SK-N-MC (cell line): ENCODE data around the gene SPOP.

Experiments
- EZH2 ChIP-seq: fragments of 200-600 bp; sonication (generic); IDR thresholded peaks from one replicate; pipeline ENCODE4 v1.6.1; 2017; ENCODE audit warnings: antibody characterized with exemption
- FOXP2 ChIP-seq: optimal IDR thresholded peaks from 2 replicates; pipeline ENCODE3; 2011; ENCODE audit warnings: mild to moderate bottlenecking, moderate library complexity; ENCODE audit not compliant: insufficient read depth; ENCODE audit errors: extremely low read length, control extremely low read depth
- POLR2AphosphoS5 ChIP-seq: IDR thresholded peaks from 2 replicates; pipeline ENCODE4 v1.6.1; 2012; ENCODE audit warnings: mild to moderate bottlenecking, low read depth, low read length, borderline replicate concordance

DNA sequence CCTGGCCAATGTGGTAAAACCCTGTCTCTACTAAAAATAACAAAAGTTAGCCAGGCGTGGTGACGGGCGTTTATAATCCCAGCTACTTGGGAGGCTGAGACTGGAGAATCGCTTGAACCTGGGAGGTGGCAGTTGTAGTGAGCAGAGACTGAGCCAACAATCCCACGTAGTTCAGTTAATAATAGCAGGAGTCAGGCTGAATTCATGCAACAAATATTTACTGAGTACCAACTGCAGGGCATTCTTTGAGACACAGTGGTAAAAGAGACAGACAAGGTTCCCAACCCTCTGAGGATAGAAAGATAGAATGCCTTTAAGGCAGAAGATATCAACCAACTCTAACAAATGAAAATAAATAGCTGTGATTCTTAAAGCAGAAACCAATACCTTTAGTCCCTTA lies 39.1 kb downstream of the SPOP start:
- no peak for TF ChIP-seq POLR2AphosphoS5
- TF ChIP-seq EZH2 = no peak
- TF ChIP-seq FOXP2 = no peak
